Brain pericyte (primary cell): ENCODE data around the gene TMEM135.
A peak's percentile ranks its signal among the peaks of the same experiment; 100 is the strongest.
"Not testable (repeated sequence)": the region's sequence is repeated elsewhere in the genome, so short reads cannot be mapped to it uniquely, and the experiment has no call there.

ENCODE experiments used
- DNase-seq: peaks from one replicate; pipeline ENCODE4 v3.0.0-alpha.2; 2012; ENCODE audit warnings: low read depth, low spot score

Gene TMEM135

GRCh38 chr11:87037450-87038234 lies at the start of gene TMEM135:
TMEM135 (plus strand) TSS chr11:87037934; CDS start chr11:87038046, 112 bp downstream.
- DNase-seq = peak; percentile 80

GRCh38 chr11:86988351-86988881 lies 49.3 kb upstream of the TMEM135 start:
- DNase-seq = no peak

GRCh38 chr11:86990031-86990430 lies 47.7 kb upstream of the TMEM135 start:
- DNase-seq = no peak

GRCh38 chr11:86990515-86990914 lies 47.2 kb upstream of the TMEM135 start:
- no peak for DNase-seq

GRCh38 chr11:86991341-86991740 lies 46.4 kb upstream of the TMEM135 start:
- no peak for DNase-seq

- not testable (repeated sequence) for DNase-seq
Measured at GRCh38 chr11:86992340-86992739, 45.4 kb upstream of the TMEM135 start.

GRCh38 chr11:86993031-86993430 lies 44.7 kb upstream of the TMEM135 start:
- no peak for DNase-seq

GRCh38 chr11:86996953-86997570 lies 40.7 kb upstream of the TMEM135 start:
- DNase-seq = no peak

- DNase-seq = no peak
Measured at GRCh38 chr11:86999388-86999787, 38.3 kb upstream of the TMEM135 start.

GRCh38 chr11:86999859-87000753 lies 37.6 kb upstream of the TMEM135 start:
- no peak for DNase-seq

- no peak for DNase-seq
Measured at GRCh38 chr11:87002918-87003317, 34.8 kb upstream of the TMEM135 start.

- DNase-seq = not testable (repeated sequence)
Measured at GRCh38 chr11:87004281-87004680, 33.5 kb upstream of the TMEM135 start.

GRCh38 chr11:87005569-87005921 lies 32.2 kb upstream of the TMEM135 start:
- DNase-seq = no peak

GRCh38 chr11:87006035-87006434 lies 31.7 kb upstream of the TMEM135 start:
- DNase-seq = no peak

GRCh38 chr11:87007963-87008362 lies 29.8 kb upstream of the TMEM135 start:
- no peak for DNase-seq

GRCh38 chr11:87012089-87012488 lies 25.6 kb upstream of the TMEM135 start:
- DNase-seq = no peak

GRCh38 chr11:87012673-87013072 lies 25.1 kb upstream of the TMEM135 start:
- DNase-seq = no peak

GRCh38 chr11:87013912-87014825 lies 23.6 kb upstream of the TMEM135 start:
- no peak for DNase-seq

GRCh38 chr11:87015645-87016044 lies 22.1 kb upstream of the TMEM135 start:
- DNase-seq = no peak

GRCh38 chr11:87019613-87020271 lies 18.0 kb upstream of the TMEM135 start:
- DNase-seq = no peak
